Left lung (tissue), 10 donors: ENCODE data around the gene SCAMP4. TPM values are rescaled to one million over a fixed set of nuclear protein-coding genes. Genes with fewer than 3 reads are reported as not detected.

Experiments
- ATAC-seq: fragments of 200-7000 bp; cut with Tn5 transposase; one replicate; pipeline ENCODE4 v1.9.1; 2020; ENCODE audit warnings: moderate library complexity
- DNase-seq, 4 donors: peaks; one replicate each; pipeline ENCODE4 v3.0.0-alpha.2; 2013 to 2020
- H3K27ac ChIP-seq, 2 donors: fragments of 200-600 bp; sonication (generic) in 1 of 2; one replicate each; pipeline versions ENCODE4 v1.5.0 to v1.8.0; 2020 to 2021
- H3K27me3 ChIP-seq, 2 donors: fragments of 200-600 bp; sonication (generic) in 1 of 2; one replicate each; pipeline versions ENCODE4 v1.5.0 to v1.8.0; 2020 to 2021
- H3K36me3 ChIP-seq, 2 donors: fragments of 200-600 bp; sonication (generic) in 1 of 2; one replicate each; pipeline versions ENCODE4 v1.5.0 to v1.8.0; 2020 to 2021
- H3K4me1 ChIP-seq, 2 donors: fragments of 200-600 bp; one replicate each; pipeline ENCODE4 v1.8.0; 2021
- H3K4me3 ChIP-seq, 2 donors: fragments of 200-600 bp; sonication (generic) in 1 of 2; one replicate each; pipeline versions ENCODE4 v1.5.0 to v1.8.0; 2020 to 2021; ENCODE audit warnings: mild to moderate bottlenecking in 1 of 2
- H3K9me3 ChIP-seq, 2 donors: fragments of 200-600 bp; sonication (generic) in 1 of 2; one replicate each; pipeline versions ENCODE4 v1.5.0 to v1.8.0; 2020 to 2021
- intact Hi-C, 2 donors: fragments of 100-400 bp; cut with DNase I; formaldehyde crosslinking; loops; one replicate each; pipeline versions ENCODE4 v1.11.2 to v1.14.2; 2022
- polyA plus RNA-seq, 6 donors: library from polyadenylated mRNA; unstranded; fragments of 120-200 nt; gene quantifications; one replicate each; pipeline ENCODE4 v1.2.1, GENCODE V29; 2013; ENCODE audit not compliant: insufficient read length in 6 of 6
- total RNA-seq, 2 donors: library from RNA; stranded (reverse); fragmentation: NEBNext Ultra II Directional; extraction: Animal tissue kit (Norgen Biotek cat#: 25700); gene quantifications; one replicate each; pipeline ENCODE4 v1.2.1, GENCODE V29; 2021
- TF ChIP-seq, protein P1 (sequence below), 2 donors: fragments of 200-600 bp; sonication (generic) in 1 of 2; IDR thresholded peaks; one replicate each; pipeline versions ENCODE4 v1.5.0 to v1.8.0; 2021; ENCODE audit warnings: antibody characterized with exemption in 2 of 2
- donor health status: DM: no; HTN: yes; CAD: no.
- donor health status: DM: no; HTN: no; CAD: no.

Gene SCAMP4
- total and polyA plus RNA-seq, 8 donors = 54.5 to 86.6 (median 70.1) TPM

DNA sequence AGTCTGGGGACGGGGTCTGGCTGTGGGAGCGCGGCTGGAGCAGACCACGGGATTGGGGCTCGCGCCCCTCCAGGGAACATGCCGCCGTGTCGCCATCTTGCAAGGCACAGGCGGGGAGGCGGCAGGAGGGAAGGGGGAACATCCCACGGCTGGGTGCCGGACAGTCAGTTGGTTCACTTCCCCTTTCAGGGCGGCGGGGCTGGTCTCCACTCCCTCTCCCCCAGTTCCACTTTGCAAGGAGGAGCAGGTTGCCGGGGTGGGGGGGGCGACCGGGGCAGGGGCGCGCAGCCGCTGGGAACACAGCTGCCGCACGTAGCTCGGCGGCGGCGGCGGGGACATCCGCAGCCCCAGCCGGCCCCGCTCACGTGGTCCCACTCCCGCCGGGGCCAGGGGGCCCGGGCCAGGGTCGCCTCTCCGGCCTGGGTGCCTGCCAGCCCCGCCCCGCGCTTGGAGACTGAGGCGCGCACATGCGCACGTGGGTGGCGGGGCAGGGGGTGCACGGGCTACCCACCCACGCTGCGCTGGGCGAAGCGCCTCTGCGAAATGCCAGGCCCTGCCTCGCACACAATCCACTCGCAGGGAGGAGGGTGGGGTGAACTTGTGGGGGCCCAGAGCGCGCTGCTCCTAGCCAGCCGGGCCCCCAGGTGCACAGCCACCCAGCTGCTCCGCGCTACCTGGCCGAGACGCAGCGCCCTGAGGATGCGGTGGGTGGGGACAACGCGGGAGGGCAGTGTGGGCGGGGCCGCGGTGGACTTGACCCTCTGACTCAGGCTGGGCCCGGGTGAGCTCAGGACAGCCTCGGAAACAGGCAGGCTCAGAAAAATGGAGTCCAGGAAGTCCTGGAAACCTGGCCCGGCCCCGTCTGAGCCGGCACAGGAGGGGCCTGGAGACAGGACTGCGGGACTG is 48.2 kb upstream of the SCAMP4 start:
- Histone ChIP-seq H3K9me3 (no peaks in the 10 kb centered on the region), H3K4me1 (peaks cover 54 to 100% of the 10 kb centered on the region in 2 donors), H3K27ac (peak overlapping the region; percentile 92 to 97), H3K4me3 (peak overlapping the region; percentile 36 to 51), H3K36me3 (peaks cover 0 to 7% of the 10 kb centered on the region in 2 donors), H3K27me3 (no peaks in the 10 kb centered on the region)
- ATAC-seq (peak; percentile 65), DNase-seq (peak in 3 of 4 donors; percentile 71 to 96 (median 89))
- intact Hi-C loops = no loop called here
- TF ChIP-seq, protein P1, sequence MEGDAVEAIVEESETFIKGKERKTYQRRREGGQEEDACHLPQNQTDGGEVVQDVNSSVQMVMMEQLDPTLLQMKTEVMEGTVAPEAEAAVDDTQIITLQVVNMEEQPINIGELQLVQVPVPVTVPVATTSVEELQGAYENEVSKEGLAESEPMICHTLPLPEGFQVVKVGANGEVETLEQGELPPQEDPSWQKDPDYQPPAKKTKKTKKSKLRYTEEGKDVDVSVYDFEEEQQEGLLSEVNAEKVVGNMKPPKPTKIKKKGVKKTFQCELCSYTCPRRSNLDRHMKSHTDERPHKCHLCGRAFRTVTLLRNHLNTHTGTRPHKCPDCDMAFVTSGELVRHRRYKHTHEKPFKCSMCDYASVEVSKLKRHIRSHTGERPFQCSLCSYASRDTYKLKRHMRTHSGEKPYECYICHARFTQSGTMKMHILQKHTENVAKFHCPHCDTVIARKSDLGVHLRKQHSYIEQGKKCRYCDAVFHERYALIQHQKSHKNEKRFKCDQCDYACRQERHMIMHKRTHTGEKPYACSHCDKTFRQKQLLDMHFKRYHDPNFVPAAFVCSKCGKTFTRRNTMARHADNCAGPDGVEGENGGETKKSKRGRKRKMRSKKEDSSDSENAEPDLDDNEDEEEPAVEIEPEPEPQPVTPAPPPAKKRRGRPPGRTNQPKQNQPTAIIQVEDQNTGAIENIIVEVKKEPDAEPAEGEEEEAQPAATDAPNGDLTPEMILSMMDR (IDR thresholded peaks at IDR 0.05) = no peak

DNA sequence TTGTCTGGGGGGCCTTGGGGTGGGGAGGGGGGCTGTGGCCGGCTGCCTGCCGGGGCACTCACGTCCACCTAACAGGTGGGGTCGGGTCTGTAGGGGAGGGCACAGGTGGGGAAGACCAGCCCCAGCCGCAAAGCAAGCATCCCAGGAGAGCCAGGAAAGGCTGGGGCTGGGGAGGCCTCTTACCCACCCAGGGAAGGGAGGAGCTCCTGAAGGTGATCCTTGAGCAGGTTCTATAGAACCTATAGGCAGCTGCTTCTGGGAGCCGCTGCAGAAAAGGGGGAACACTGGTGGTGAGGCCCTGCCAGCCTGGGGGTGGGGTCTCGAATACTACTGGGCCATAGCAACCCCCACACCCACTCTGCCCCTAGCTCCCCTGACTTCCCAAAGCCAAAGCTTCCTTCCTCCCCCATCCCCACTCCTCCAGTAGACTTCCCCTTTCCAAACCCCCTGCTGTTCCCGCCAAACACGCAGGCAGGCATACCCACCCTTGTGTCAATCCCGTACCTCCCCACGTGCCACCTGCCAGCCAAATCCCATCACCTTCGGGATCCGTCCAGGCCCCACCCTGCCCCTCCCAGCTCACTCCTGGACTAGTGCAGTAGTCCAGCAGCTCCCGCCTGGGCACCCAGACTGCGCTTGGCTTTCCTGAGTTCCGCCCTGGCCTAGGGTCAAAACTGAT is 47.4 kb upstream of the SCAMP4 start:
- DNase-seq (peak in 1 of 4 donors; percentile 42), ATAC-seq (no peak)
- Histone ChIP-seq H3K27me3 (no peaks in the 10 kb centered on the region), H3K4me3 (peak overlapping the region in 1 of 2 donors; percentile 51), H3K27ac (peak overlapping the region; percentile 92 to 97), H3K36me3 (peaks cover 0 to 7% of the 10 kb centered on the region in 2 donors), H3K4me1 (peaks cover 55 to 97% of the 10 kb centered on the region in 2 donors), H3K9me3 (no peaks in the 10 kb centered on the region)
- TF ChIP-seq, protein P1 (IDR thresholded peaks at IDR 0.05) = no peak
- intact Hi-C loops = no loop called here

DNA sequence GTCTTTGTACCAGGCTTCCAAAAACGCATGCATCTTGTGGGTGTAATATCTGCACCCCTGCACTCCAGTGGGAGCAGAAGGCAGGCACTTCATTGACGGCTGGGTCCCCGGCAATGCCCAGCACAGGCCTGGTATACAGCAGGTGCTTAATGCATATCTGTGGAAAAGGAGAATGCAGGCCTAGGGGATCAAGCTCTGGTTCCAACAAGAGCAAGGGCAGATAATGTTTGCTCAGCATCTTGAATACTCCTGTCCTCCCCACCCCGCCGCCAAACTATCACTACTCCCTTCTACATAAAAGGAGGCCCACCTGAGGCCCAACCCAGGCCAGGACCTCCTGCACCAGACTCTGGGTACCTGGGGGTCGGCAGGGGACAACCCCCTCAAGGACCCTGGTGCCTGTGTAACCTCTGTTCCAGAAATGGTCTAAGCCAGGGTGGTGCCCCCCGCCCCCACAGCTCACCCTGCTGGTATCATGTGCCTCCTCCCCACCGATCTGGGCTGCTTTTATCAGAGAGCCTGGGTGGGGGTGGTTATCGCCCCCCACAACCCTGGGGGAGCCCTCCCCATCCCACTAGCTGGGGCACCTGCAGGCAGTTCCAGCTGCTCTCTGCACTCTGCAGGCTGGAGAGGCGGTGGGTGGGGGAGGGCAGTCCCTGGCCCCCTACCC is 46.7 kb upstream of the SCAMP4 start:
- no peak for ATAC-seq

DNA sequence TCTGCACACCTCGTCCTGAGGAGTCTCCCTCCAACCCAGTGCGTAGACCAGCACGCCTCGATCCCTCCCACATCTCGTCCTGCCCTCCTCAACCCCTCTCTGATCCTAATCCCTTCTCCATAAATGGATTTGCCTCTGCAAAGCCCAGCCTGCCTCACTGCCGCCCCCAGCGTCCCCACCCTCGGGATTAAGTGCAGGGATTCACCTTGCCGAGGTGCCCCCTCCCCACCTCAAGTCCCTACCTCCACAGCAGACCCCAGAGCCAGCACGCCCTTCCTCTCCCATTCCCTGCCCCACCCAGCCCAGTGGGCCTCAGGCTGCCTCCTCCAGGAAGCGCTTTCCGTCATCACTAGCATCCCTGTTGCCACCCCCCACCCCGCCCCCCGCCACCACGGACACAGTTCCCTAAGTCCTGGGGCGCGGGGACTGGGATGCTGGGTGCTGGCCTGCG is 45.8 kb upstream of the SCAMP4 start:
- Histone ChIP-seq H3K9me3 (no peaks in the 10 kb centered on the region), H3K27ac (peak overlapping the region in 1 of 2 donors; percentile 41), H3K4me1 (peaks cover 50 to 81% of the 10 kb centered on the region in 2 donors), H3K27me3 (no peaks in the 10 kb centered on the region), H3K36me3 (peaks cover 0 to 2% of the 10 kb centered on the region in 2 donors), H3K4me3 (no peak overlapping the region)
- ATAC-seq (no peak), DNase-seq (peak in 1 of 4 donors; percentile 34)
- intact Hi-C loops = no loop called here
- TF ChIP-seq, protein P1 (IDR thresholded peaks at IDR 0.05) = no peak

More for the DNA sequence above, 46.7 kb upstream of the SCAMP4 start:
- Histone ChIP-seq H3K27ac (peak overlapping the region in 1 of 2 donors; percentile 97), H3K9me3 (no peaks in the 10 kb centered on the region), H3K4me1 (peaks cover 52 to 90% of the 10 kb centered on the region in 2 donors), H3K27me3 (no peaks in the 10 kb centered on the region), H3K4me3 (no peak overlapping the region), H3K36me3 (peaks cover 0 to 7% of the 10 kb centered on the region in 2 donors)
- TF ChIP-seq, protein P1 (IDR thresholded peaks at IDR 0.05) = no peak
- intact Hi-C loops = no loop called here
- DNase-seq = no peak
